GM23338 (cell line): ENCODE measurements around the gene MYO1G. TPM values are rescaled to one million over a fixed set of nuclear protein-coding genes. Genes with fewer than 3 reads are reported as not detected.

Experiments used
- ATAC-seq: fragments of 200-7000 bp; cut with Tn5 transposase; 3 replicates; pipeline ENCODE4 v1.9.1; 2020
- DNase-seq: peaks from one replicate; pipeline ENCODE4 v3.0.0-alpha.2; 2015; ENCODE audit warnings: low spot score
- H2AFZ ChIP-seq: fragments of 200-600 bp; sonication (generic); 2 replicates; pipeline ENCODE4 v1.8.0; 2016; ENCODE audit warnings: antibody characterized with exemption, mild to moderate bottlenecking, moderate library complexity
- H3F3A ChIP-seq: fragments of 200-600 bp; sonication (generic); replicated peaks from 2 replicates; pipeline ENCODE4 v1.8.0; 2017; ENCODE audit warnings: antibody characterized with exemption, mixed run types, low read depth
- H3K27ac ChIP-seq: fragments of 200-600 bp; sonication (generic); 2 replicates; pipeline ENCODE4 v1.6.1; 2016; ENCODE audit warnings: low read depth
- H3K27me3 ChIP-seq: fragments of 200-600 bp; sonication (generic); 2 replicates; pipeline ENCODE4 v1.8.0; 2016; ENCODE audit warnings: mild to moderate bottlenecking, mixed run types, moderate library complexity; ENCODE audit not compliant: insufficient read depth
- H3K36me3 ChIP-seq: fragments of 200-600 bp; sonication (generic); 2 replicates; pipeline ENCODE4 v1.8.0; 2016; ENCODE audit warnings: mild to moderate bottlenecking; ENCODE audit not compliant: insufficient read depth
- H3K4me1 ChIP-seq: fragments of 200-600 bp; sonication (generic); 2 replicates; pipeline ENCODE4 v1.8.0; 2016; ENCODE audit warnings: mild to moderate bottlenecking, moderate library complexity; ENCODE audit not compliant: insufficient read depth
- H3K4me2 ChIP-seq: fragments of 200-600 bp; sonication (generic); 2 replicates; pipeline ENCODE4 v1.7.1; 2017; ENCODE audit warnings: mixed run types
- H3K4me3 ChIP-seq: fragments of 200-600 bp; sonication (generic); 2 replicates; pipeline ENCODE4 v1.6.1; 2016; ENCODE audit warnings: mixed run types
- H3K79me2 ChIP-seq: fragments of 200-600 bp; sonication (generic); replicated peaks from 2 replicates; pipeline ENCODE4 v1.8.0; 2017; ENCODE audit warnings: mild to moderate bottlenecking; ENCODE audit not compliant: insufficient read depth
- H3K9me2 ChIP-seq: fragments of 200-600 bp; sonication (generic); 2 replicates; pipeline ENCODE4 v1.8.0; 2017; ENCODE audit not compliant: insufficient read depth
- H4K20me1 ChIP-seq: fragments of 200-600 bp; sonication (generic); replicated peaks from 2 replicates; pipeline ENCODE4 v1.8.0; 2017; ENCODE audit warnings: mild to moderate bottlenecking; ENCODE audit not compliant: insufficient read depth
- H3K27ac Mint-ChIP-seq: 2 replicates; pipeline ENCODE4 v1.8.0; 2020; ENCODE audit warnings: inconsistent platforms, mild to moderate bottlenecking, moderate library complexity, mixed read lengths
- H3K27me3 Mint-ChIP-seq: 3 replicates; pipeline ENCODE4 v1.8.0; 2022; ENCODE audit warnings: low read depth, mild to moderate bottlenecking, moderate library complexity, mixed read lengths, inconsistent platforms; ENCODE audit not compliant: insufficient read depth, poor library complexity
- H3K36me3 Mint-ChIP-seq: 3 replicates; pipeline ENCODE4 v1.8.0; 2021; ENCODE audit warnings: low read depth, mild to moderate bottlenecking, inconsistent platforms, moderate library complexity, mixed read lengths
- H3K4me1 Mint-ChIP-seq: 3 replicates; pipeline ENCODE4 v1.8.0; 2020; ENCODE audit warnings: mild to moderate bottlenecking, inconsistent platforms, mixed read lengths
- H3K4me3 Mint-ChIP-seq: 3 replicates; pipeline ENCODE4 v1.8.0; 2021; ENCODE audit warnings: moderate library complexity, mild to moderate bottlenecking, inconsistent platforms, mixed read lengths
- H3K9me3 Mint-ChIP-seq: 3 replicates; pipeline ENCODE4 v1.8.0; 2020; ENCODE audit warnings: moderate library complexity, mild to moderate bottlenecking, inconsistent platforms, mixed read lengths
- CREB1 ChIP-seq: fragments of 250-450 bp; sonication (Bioruptor Pico); IDR thresholded peaks from 2 replicates; pipeline ENCODE4 v1.5.0; 2020; ENCODE audit warnings: low read depth, mild to moderate bottlenecking, moderate library complexity
- ETS1 ChIP-seq: IDR thresholded peaks from 2 replicates; pipeline ENCODE4 v1.6.1; 2016; ENCODE audit warnings: antibody characterized with exemption
- EZH2 ChIP-seq: fragments of 200-600 bp; sonication (generic); IDR thresholded peaks from one replicate; pipeline ENCODE4 v1.8.0; 2017; ENCODE audit warnings: antibody characterized with exemption, mild to moderate bottlenecking, low read depth; ENCODE audit not compliant: unreplicated experiment
- EZH2phosphoT487 ChIP-seq: fragments of 200-600 bp; sonication (generic); IDR thresholded peaks from one replicate; pipeline ENCODE4 v1.8.1; 2018; ENCODE audit warnings: antibody characterized with exemption; ENCODE audit not compliant: unreplicated experiment
- JUNB ChIP-seq: IDR thresholded peaks from one replicate; pipeline ENCODE4 v1.6.1; 2016; ENCODE audit warnings: antibody characterized with exemption; ENCODE audit not compliant: unreplicated experiment
- NANOG ChIP-seq: IDR thresholded peaks from 2 replicates; pipeline ENCODE4 v1.6.1; 2016; ENCODE audit warnings: antibody characterized with exemption, borderline replicate concordance
- POLR2AphosphoS5 ChIP-seq: IDR thresholded peaks from 2 replicates; pipeline ENCODE4 v1.6.1; 2016; ENCODE audit warnings: antibody characterized with exemption, low read depth
- STAT1 ChIP-seq: IDR thresholded peaks from one replicate; pipeline ENCODE4 v1.6.1; 2016; ENCODE audit warnings: antibody characterized with exemption; ENCODE audit not compliant: unreplicated experiment
- ZNF114 ChIP-seq: fragments of 250-450 bp; sonication (Bioruptor Pico); IDR thresholded peaks from 2 replicates; pipeline ENCODE4 v1.5.0; 2020; ENCODE audit warnings: mild to moderate bottlenecking, moderate library complexity
- ZNF331 ChIP-seq: fragments of 250-450 bp; sonication (Bioruptor Pico); IDR thresholded peaks from 2 replicates; pipeline ENCODE4 v1.5.0; 2020; ENCODE audit warnings: low read depth, mild to moderate bottlenecking, moderate library complexity
- ZNF462 ChIP-seq: fragments of 250-450 bp; sonication (Bioruptor Pico); IDR thresholded peaks from 2 replicates; pipeline ENCODE4 v1.5.0; 2020; ENCODE audit warnings: mild to moderate bottlenecking, moderate library complexity
- polyA plus RNA-seq: library from polyadenylated mRNA; unstranded; fragments of >200 nt; fragmentation: Nextera tagmentation; extraction: Ambion mirVana; gene quantifications from 2 replicates; pipeline ENCODE4 v1.2.1, GENCODE V29; 2016
- total RNA-seq: library from RNA; depleted of rRNA; stranded (reverse); fragments of >200 nt; shearing (Covaris generic); gene quantifications from 2 replicates; pipeline ENCODE4 v1.2.3, GENCODE V29; 2014
- TF ChIP-seq, protein P1 (sequence below): IDR thresholded peaks from one replicate; pipeline ENCODE4 v1.6.1; 2018; ENCODE audit warnings: antibody characterized with exemption; ENCODE audit not compliant: unreplicated experiment
- TF ChIP-seq, protein P2 (sequence below), 2 experiments: fragments of 200-600 bp in 1 of 2; sonication (generic) in 1 of 2; conservative IDR thresholded peaks; 2 replicates each; pipeline versions ENCODE4 v1.5.1 to v1.6.1; 2016 to 2017; ENCODE audit warnings: antibody characterized with exemption in 2 of 2, low read depth in 2 of 2, mild to moderate bottlenecking in 2 of 2, moderate library complexity in 1 of 2

Gene MYO1G
- total and polyA plus RNA-seq, 2 experiments from 2014 or later: 0.10 to 0.11 TPM

- no peak overlapping the region for H3K27ac ChIP-seq
- no peaks in the 10 kb centered on the region for H3K27me3 ChIP-seq
- DNase-seq (no peak), ATAC-seq (no peak)
- H3F3A ChIP-seq: no peaks in the 10 kb centered on the region
- no peak overlapping the region for H3K4me2 ChIP-seq
- H3K4me3 ChIP-seq: no peak overlapping the region
- H3K9me3 Mint-ChIP-seq: peaks cover 17% of the 10 kb centered on the region
- H3K36me3 ChIP-seq: no peaks in the 10 kb centered on the region
- peaks cover 3% of the 10 kb centered on the region; the same call in 2 of the 3 replicates for H3K4me1 Mint-ChIP-seq
- peaks cover 2% of the 10 kb centered on the region for H3K27me3 Mint-ChIP-seq
- no peaks in the 10 kb centered on the region for H3K4me1 ChIP-seq
- H3K79me2 ChIP-seq: peaks cover 33% of the 10 kb centered on the region
- H2AFZ ChIP-seq: no peak overlapping the region
- H3K36me3 Mint-ChIP-seq: peaks cover 17% of the 10 kb centered on the region
- no peaks in the 10 kb centered on the region for H3K9me2 ChIP-seq
- H3K4me3 Mint-ChIP-seq: no peak overlapping the region
- H3K27ac Mint-ChIP-seq: no peak overlapping the region
- peaks cover 14% of the 10 kb centered on the region; the same call in 1 of the 2 replicates for H4K20me1 ChIP-seq
- no peak for TF ChIP-seq CREB1
- no peak for TF ChIP-seq ZNF462 (CRISPR knock-in tag)
- TF ChIP-seq ZNF114: no peak
- TF ChIP-seq, protein P1, sequence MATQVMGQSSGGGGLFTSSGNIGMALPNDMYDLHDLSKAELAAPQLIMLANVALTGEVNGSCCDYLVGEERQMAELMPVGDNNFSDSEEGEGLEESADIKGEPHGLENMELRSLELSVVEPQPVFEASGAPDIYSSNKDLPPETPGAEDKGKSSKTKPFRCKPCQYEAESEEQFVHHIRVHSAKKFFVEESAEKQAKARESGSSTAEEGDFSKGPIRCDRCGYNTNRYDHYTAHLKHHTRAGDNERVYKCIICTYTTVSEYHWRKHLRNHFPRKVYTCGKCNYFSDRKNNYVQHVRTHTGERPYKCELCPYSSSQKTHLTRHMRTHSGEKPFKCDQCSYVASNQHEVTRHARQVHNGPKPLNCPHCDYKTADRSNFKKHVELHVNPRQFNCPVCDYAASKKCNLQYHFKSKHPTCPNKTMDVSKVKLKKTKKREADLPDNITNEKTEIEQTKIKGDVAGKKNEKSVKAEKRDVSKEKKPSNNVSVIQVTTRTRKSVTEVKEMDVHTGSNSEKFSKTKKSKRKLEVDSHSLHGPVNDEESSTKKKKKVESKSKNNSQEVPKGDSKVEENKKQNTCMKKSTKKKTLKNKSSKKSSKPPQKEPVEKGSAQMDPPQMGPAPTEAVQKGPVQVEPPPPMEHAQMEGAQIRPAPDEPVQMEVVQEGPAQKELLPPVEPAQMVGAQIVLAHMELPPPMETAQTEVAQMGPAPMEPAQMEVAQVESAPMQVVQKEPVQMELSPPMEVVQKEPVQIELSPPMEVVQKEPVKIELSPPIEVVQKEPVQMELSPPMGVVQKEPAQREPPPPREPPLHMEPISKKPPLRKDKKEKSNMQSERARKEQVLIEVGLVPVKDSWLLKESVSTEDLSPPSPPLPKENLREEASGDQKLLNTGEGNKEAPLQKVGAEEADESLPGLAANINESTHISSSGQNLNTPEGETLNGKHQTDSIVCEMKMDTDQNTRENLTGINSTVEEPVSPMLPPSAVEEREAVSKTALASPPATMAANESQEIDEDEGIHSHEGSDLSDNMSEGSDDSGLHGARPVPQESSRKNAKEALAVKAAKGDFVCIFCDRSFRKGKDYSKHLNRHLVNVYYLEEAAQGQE: no peak
- no peak for TF ChIP-seq JUNB
- TF ChIP-seq NANOG: no peak
- TF ChIP-seq EZH2phosphoT487: no peak
- TF ChIP-seq, protein P2, sequence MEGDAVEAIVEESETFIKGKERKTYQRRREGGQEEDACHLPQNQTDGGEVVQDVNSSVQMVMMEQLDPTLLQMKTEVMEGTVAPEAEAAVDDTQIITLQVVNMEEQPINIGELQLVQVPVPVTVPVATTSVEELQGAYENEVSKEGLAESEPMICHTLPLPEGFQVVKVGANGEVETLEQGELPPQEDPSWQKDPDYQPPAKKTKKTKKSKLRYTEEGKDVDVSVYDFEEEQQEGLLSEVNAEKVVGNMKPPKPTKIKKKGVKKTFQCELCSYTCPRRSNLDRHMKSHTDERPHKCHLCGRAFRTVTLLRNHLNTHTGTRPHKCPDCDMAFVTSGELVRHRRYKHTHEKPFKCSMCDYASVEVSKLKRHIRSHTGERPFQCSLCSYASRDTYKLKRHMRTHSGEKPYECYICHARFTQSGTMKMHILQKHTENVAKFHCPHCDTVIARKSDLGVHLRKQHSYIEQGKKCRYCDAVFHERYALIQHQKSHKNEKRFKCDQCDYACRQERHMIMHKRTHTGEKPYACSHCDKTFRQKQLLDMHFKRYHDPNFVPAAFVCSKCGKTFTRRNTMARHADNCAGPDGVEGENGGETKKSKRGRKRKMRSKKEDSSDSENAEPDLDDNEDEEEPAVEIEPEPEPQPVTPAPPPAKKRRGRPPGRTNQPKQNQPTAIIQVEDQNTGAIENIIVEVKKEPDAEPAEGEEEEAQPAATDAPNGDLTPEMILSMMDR (conservative IDR thresholded peaks at IDR 0.05; ENCODE audit: low read depth in 2 of 2): no peak
- no peak for TF ChIP-seq ZNF331 (CRISPR knock-in tag)
- TF ChIP-seq STAT1: no peak
- no peak for TF ChIP-seq EZH2
- TF ChIP-seq ETS1: no peak
- TF ChIP-seq POLR2AphosphoS5: no peak
Measured at GRCh38 chr7:45020915-45021314, 42.1 kb upstream of the MYO1G start.
